GM18951 (cell line): ENCODE data around the gene HPCA.

Source experiments
- POLR2A ChIP-seq: IDR thresholded peaks from 4 replicates; pipeline ENCODE4 v1.6.1; 2011; ENCODE audit warnings: mild to moderate bottlenecking; ENCODE audit not compliant: insufficient read length, insufficient read depth; ENCODE audit errors: extremely low read depth
- in situ Hi-C: fragments of 300-500 bp; cut with MboI; formaldehyde crosslinking; loops from one replicate; pipeline ENCODE4 v1.12.0; 2022; ENCODE audit warnings: low sequenced_read_pairs, mixed read lengths, inconsistent platforms; ENCODE audit not compliant: unreplicated experiment

Gene HPCA

GRCh38 chr1:32907435-32907834 lies 21.1 kb downstream of the HPCA start:
- in situ Hi-C loops, result no loop called here
- no peak for TF ChIP-seq POLR2A

- in situ Hi-C loops, result no loop called here
- no peak for TF ChIP-seq POLR2A
These were observed 24.0 kb downstream of the HPCA start for GRCh38 chr1:32910319-32910718.

DNA sequence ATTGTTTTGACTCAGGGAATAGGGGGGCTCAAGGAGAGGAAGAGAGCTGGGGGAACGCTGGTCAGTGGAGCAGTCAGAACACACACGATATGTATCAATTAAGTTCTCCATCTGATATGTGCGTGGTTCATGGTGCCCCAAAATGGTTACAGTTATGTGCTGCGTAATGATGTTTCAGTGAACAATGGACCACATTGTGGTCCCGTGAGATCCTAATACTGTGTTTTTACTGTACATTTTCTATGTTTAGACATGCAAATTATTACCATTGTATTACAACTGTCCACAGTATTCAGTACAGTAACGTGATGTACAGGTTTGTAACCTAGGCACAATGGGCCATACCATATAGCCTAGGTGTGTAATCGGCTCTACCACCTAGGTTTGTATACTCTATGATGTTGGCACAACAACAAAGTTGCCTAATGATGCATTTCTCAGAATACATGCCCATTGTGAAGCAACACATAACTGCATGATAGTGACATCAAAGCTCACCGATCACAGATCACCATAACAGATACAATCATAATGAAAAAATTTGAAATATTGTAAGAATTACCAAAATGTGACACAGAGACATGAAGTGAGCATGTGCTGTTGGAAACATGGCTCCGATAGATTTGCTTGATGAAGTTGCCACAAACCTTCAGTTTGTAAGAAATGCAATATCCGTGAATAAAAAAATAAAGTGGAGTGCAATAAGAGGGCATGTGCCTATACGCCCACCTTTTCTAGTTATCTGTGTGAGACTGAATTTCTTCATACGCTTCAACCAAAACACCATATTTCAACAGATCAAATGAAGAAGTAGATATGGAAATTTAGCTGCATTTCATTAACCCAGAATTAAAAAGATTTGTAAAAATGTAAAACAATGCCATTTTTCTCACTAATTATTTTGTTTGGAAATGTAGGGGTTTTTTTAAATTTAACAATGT lies 29.7 kb downstream of the HPCA start:
- in situ Hi-C loops, result no loop called here
- no peak for TF ChIP-seq POLR2A

DNA sequence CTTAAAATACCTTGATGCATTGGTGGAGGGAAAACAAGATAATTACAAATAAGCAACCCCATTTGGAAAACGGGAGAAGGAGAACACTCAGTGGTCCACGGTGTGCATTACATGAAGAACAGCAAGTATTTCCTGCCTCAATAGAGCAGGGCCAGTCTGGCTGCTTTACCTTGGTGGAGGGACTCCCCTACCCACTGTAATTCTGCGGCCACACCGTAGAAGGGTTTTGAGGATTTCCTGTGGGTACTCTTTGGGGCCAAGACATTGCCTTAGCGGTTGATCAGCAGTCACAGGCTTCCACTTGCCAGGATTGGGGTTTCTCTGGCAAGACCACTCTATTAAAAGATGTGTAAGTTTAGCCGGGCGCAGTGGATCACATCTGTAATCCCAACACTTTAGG lies 31.2 kb downstream of the HPCA start:
- no peak for TF ChIP-seq POLR2A
- in situ Hi-C loops, result no loop called here

GRCh38 chr1:32918179-32918578 lies 31.9 kb downstream of the HPCA start:
- no peak for TF ChIP-seq POLR2A
- in situ Hi-C loops, result no loop called here

- in situ Hi-C loops, result no loop called here
- no peak for TF ChIP-seq POLR2A
These were observed 33.8 kb downstream of the HPCA start for GRCh38 chr1:32919811-32920733.

DNA sequence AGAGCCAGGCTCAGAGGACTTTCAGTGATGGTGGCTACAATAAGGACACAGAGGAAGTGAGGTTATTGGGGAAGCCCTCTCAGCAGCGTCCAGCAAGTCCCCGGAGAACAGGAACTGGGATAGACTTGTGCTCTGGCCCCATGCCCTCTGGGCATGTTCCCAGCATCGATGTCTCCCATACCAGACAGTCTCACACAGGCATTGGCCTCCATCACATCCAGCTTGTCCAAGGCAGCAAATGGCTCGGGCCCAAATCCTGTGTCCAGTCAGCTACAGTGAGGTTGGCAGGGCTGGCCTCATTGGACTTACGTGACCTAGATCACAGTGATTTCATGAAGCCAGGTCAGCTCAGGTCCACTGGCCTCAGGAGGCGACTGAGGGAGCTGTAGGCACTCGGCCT lies 34.5 kb downstream of the HPCA start:
- in situ Hi-C loops, result no loop called here
- TF ChIP-seq POLR2A, result no peak

- no peak for TF ChIP-seq POLR2A
- in situ Hi-C loops, result no loop called here
These were observed 38.6 kb downstream of the HPCA start for GRCh38 chr1:32924881-32925344.

DNA sequence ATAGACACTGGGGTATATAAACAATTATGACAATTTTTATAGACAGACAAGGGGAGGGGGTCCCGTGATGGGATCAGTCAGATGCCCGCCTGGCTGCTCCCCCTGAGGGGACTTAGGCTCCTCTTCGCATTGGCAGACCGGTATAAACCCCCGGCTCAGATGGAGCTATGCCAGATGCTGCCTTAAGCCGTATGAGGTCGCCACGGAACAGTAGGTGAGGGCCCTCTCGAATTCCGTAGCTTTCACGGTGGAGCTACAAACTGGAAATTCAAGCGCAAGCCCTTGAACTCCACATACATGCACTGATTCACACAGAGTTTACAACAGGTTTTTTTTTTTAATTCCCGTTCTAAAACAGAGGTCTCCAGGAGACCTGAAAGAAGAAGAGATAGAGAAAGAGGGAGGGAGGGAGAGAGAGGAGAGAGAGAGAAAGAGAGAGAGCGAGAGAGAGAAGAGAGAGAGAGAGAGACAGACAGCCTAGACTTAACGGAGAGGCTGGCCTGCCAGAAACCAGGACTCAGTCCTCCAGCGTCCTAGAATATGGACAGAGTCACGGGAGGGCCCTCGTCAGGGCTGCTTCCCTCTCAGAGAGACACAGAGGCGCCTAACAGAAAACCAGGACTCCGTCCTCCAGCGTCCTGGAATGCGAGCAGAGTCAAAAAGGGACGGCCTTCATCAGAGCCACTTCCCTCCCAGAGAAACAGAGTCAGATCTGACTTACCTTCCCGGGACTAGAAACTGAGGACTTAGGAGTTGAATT lies 39.3 kb downstream of the HPCA start:
- no peak for TF ChIP-seq POLR2A
- in situ Hi-C loops, result no loop called here

DNA sequence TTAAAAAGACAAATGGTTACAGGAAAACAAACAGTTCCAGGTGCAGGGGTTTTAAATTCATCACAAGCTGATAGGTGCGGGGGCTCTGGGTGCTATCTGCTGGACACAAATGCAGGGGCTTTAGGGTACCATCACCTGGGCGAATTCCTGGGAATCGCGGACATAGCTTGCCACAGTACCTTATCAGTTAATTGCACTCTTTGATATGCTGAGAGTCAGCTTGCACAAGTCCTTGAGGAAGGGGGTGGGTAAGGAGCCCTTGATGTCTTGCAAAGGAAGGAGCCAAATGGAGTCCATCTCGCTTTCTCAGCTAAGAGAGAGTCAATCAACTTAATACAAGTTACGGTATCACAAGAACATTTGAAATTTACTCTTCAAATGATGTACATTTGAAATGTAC lies 40.3 kb downstream of the HPCA start:
- in situ Hi-C loops, result no loop called here
- TF ChIP-seq POLR2A, result no peak

DNA sequence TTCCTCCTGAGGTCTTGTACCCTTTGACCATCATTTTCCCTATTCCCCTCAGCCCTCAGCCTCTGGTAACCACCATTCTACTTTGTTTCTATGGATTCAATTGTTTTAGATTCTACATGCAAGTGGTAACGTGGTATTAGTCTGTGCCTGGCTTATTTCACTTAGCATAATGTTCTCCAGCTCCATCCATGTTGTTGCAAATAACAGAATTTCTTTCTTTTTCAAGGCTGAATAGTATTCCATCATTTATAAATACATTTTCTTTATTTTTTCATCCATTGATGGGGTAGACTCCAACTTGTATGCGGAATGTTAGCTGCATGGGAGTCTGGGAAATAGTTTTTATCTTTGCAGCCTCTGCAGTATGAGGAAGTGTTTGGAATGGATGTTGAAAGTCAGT lies 41.1 kb downstream of the HPCA start:
- TF ChIP-seq POLR2A, result no peak
- in situ Hi-C loops, result no loop called here

GRCh38 chr1:32928285-32928684 lies 42.0 kb downstream of the HPCA start:
- in situ Hi-C loops, result no loop called here
- TF ChIP-seq POLR2A, result no peak

- in situ Hi-C loops, result no loop called here
- no peak for TF ChIP-seq POLR2A
These were observed 42.4 kb downstream of the HPCA start for GRCh38 chr1:32928715-32929114.
